GM04503 (cell line): ENCODE measurements around the gene KIAA0586.

Experiments used
- DNase-seq: peaks from one replicate; pipeline ENCODE4 v3.0.0-alpha.2; 2012; ENCODE audit warnings: low read depth

The KIAA0586 gene

GRCh38 chr14:58598028-58598803 lies 170.7 kb downstream of the KIAA0586 start:
- no peak for DNase-seq

GRCh38 chr14:58598804-58599525 lies 171.4 kb downstream of the KIAA0586 start:
- no peak for DNase-seq

GRCh38 chr14:58599707-58600106 lies 172.2 kb downstream of the KIAA0586 start:
- DNase-seq: no peak
